ENCODE data around the gene RELCH.

RELCH gene

DNA sequence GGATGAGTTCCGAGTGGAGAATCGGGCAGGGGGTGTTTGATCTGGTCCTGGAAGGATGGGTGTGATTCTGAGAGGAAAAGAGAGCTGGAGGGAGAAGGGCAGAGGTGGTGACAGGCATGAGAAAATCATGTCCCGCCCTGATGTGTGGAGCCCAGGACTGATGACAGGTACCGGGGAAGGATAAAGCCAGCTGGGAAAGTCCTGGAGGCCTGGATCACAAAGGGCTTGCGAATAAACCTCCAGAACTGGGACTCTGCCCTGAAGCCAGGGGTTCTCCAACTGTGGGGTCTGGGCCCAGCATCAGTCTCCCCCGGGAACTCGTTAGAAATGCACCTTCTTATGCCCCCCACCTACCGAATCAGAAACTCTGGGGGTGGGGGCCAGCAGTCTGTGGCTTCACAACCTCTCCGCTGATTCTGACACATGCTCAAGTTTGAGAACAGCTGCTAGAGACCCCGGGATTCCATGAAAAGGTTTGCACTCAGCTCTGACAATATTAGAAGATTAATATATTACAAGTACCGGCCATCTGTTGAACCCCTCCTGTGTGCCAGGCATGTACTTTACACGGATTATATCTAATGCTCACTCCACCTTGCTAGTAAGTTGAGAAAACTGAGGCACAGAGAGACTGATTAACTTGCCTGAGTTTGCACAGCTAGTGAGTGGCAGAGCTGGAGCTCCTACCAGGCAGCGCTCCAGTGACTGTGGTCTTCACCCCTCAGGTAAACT lies 146.1 kb downstream of the RELCH start:
- H3K27ac ChIP-seq (ENCODE audit: low read length) = no peak overlapping the region
- H3K9me3 ChIP-seq (replicated peaks; ENCODE audit: insufficient read depth, low read length) = no peaks in the 10 kb centered on the region

DNA sequence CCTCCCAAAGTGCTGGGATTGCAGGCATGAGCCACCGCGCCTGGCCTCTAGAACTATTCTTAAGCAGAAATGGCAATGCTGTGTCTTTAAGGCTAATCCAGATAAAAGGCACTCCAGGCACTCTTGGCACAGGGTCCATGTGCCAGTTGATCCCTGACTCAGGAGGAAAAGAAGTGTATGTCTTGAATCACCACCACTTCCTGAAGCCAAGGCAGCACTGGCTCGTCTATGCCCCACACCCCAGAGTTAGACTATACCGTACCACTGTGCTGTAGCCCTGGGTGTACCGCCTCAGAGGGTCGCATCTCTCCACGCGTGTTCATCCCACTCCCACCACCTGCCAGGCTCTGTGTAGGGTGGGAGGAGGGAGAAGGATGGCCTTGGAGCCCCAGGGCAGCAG lies 147.1 kb downstream of the RELCH start:
- H4K20me1 ChIP-seq (ENCODE audit: insufficient read depth, low read length) = no peaks in the 10 kb centered on the region
- H2AFZ ChIP-seq (ENCODE audit: low read length) = no peak overlapping the region
- no peak overlapping the region for H3K4me2 ChIP-seq (ENCODE audit: low read depth, low read length)
- peaks cover 13% of the 10 kb centered on the region; the same call in 1 of the 2 replicates for H3K4me1 ChIP-seq (ENCODE audit: low read length)
- TF ChIP-seq, protein P1, sequence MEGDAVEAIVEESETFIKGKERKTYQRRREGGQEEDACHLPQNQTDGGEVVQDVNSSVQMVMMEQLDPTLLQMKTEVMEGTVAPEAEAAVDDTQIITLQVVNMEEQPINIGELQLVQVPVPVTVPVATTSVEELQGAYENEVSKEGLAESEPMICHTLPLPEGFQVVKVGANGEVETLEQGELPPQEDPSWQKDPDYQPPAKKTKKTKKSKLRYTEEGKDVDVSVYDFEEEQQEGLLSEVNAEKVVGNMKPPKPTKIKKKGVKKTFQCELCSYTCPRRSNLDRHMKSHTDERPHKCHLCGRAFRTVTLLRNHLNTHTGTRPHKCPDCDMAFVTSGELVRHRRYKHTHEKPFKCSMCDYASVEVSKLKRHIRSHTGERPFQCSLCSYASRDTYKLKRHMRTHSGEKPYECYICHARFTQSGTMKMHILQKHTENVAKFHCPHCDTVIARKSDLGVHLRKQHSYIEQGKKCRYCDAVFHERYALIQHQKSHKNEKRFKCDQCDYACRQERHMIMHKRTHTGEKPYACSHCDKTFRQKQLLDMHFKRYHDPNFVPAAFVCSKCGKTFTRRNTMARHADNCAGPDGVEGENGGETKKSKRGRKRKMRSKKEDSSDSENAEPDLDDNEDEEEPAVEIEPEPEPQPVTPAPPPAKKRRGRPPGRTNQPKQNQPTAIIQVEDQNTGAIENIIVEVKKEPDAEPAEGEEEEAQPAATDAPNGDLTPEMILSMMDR (IDR thresholded peaks at IDR 0.05; ENCODE audit: low read length) = no peak
- TF ChIP-seq EZH2 (optimal IDR thresholded peaks at IDR 0.05; ENCODE audit: low read depth, low read length) (no peak), EZH2phosphoT487 (IDR thresholded peaks at IDR 0.05; ENCODE audit: low read length) (no peak)
- H3F3A ChIP-seq (ENCODE audit: insufficient read depth, low read length) = no peaks in the 10 kb centered on the region
- H3K9me3 ChIP-seq (replicated peaks; ENCODE audit: insufficient read depth, low read length) = no peaks in the 10 kb centered on the region
- no peaks in the 10 kb centered on the region for H3K79me2 ChIP-seq (ENCODE audit: low read length)
- H3K27me3 ChIP-seq (replicated peaks; ENCODE audit: insufficient read depth, low read length) = no peaks in the 10 kb centered on the region
- no peak for DNase-seq
- no peak overlapping the region for H3K9ac ChIP-seq (ENCODE audit: low read length)
- no peaks in the 10 kb centered on the region for H3K9me2 ChIP-seq (replicated peaks; ENCODE audit: insufficient read depth, low read length)
- H3K27ac ChIP-seq (ENCODE audit: low read length) = no peak overlapping the region
- H3K4me3 ChIP-seq (ENCODE audit: low read length) = no peak overlapping the region
- H3K36me3 ChIP-seq (replicated peaks; ENCODE audit: insufficient read depth, low read length) = no peaks in the 10 kb centered on the region

More for the DNA sequence above, 146.1 kb downstream of the RELCH start:
- no peak overlapping the region for H3K4me3 ChIP-seq (ENCODE audit: low read length)
- H3F3A ChIP-seq (ENCODE audit: insufficient read depth, low read length) = no peaks in the 10 kb centered on the region
- no peaks in the 10 kb centered on the region for H3K9me2 ChIP-seq (replicated peaks; ENCODE audit: insufficient read depth, low read length)
- no peaks in the 10 kb centered on the region for H3K36me3 ChIP-seq (replicated peaks; ENCODE audit: insufficient read depth, low read length)
- H3K79me2 ChIP-seq (ENCODE audit: low read length) = no peaks in the 10 kb centered on the region
- H3K4me2 ChIP-seq (ENCODE audit: low read depth, low read length) = no peak overlapping the region
- TF ChIP-seq, protein P1 (IDR thresholded peaks at IDR 0.05; ENCODE audit: low read length) = no peak
- TF ChIP-seq EZH2 (optimal IDR thresholded peaks at IDR 0.05; ENCODE audit: low read depth, low read length) (no peak), EZH2phosphoT487 (IDR thresholded peaks at IDR 0.05; ENCODE audit: low read length) (no peak)
- no peaks in the 10 kb centered on the region for H4K20me1 ChIP-seq (ENCODE audit: insufficient read depth, low read length)
- DNase-seq = no peak
- H3K27me3 ChIP-seq (replicated peaks; ENCODE audit: insufficient read depth, low read length) = no peaks in the 10 kb centered on the region
- peaks cover 13% of the 10 kb centered on the region; the same call in 1 of the 2 replicates for H3K4me1 ChIP-seq (ENCODE audit: low read length)
- no peak overlapping the region for H2AFZ ChIP-seq (ENCODE audit: low read length)
- H3K9ac ChIP-seq (ENCODE audit: low read length) = no peak overlapping the region

DNA sequence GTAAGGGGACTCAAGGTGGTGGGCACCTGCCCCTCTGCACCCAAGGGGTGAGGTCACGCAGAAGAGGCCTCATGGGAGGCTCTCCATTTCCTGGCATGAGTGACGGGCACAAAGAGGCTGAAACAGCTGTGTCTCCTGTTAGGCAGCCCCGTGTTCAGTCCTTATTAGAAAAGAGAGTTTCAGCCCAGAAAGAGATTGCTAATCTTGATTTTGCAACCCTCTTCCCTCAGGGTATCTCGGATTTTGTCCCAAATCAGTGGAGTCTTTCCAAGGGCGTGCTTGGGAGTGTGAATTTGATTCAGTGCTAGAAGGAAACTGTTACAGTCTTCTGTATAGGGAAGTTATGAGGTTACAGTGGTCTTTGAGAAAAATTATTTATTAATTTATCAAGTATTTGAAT lies 148.4 kb downstream of the RELCH start:
- Histone ChIP-seq H3K4me3 (ENCODE audit: low read length) (no peak overlapping the region), H3K4me1 (ENCODE audit: low read length) (peaks cover under 1% of the 10 kb centered on the region; the same call in 1 of the 2 replicates), H2AFZ (ENCODE audit: low read length) (no peak overlapping the region), H3K27me3 (replicated peaks; ENCODE audit: insufficient read depth, low read length) (no peaks in the 10 kb centered on the region), H3K79me2 (ENCODE audit: low read length) (no peaks in the 10 kb centered on the region), H3K36me3 (replicated peaks; ENCODE audit: insufficient read depth, low read length) (no peaks in the 10 kb centered on the region), H3F3A (ENCODE audit: insufficient read depth, low read length) (no peaks in the 10 kb centered on the region), H3K9me3 (replicated peaks; ENCODE audit: insufficient read depth, low read length) (no peaks in the 10 kb centered on the region), H3K4me2 (ENCODE audit: low read depth, low read length) (no peak overlapping the region), H3K27ac (ENCODE audit: low read length) (no peak overlapping the region), H4K20me1 (ENCODE audit: insufficient read depth, low read length) (no peaks in the 10 kb centered on the region), H3K9me2 (replicated peaks; ENCODE audit: insufficient read depth, low read length) (no peaks in the 10 kb centered on the region), H3K9ac (ENCODE audit: low read length) (no peak overlapping the region)
- TF ChIP-seq, protein P1 (IDR thresholded peaks at IDR 0.05; ENCODE audit: low read length) = no peak
- TF ChIP-seq EZH2 (optimal IDR thresholded peaks at IDR 0.05; ENCODE audit: low read depth, low read length) (no peak), EZH2phosphoT487 (IDR thresholded peaks at IDR 0.05; ENCODE audit: low read length) (no peak)
- no peak for DNase-seq
